Right lobe of liver (tissue), 4 donors: ENCODE results near the gene PNPLA5.

Experiments
- CTCF ChIP-seq, 4 donors: fragments of 200-600 bp in 3 of 4; fragments of 450-650 bp in 1 of 4; IDR thresholded peaks; one replicate each; pipeline versions ENCODE4 v1.5.1 to v1.8.0; 2016 to 2022; ENCODE audit warnings: antibody characterized with exemption in 4 of 4, mild to moderate bottlenecking in 2 of 4
- POLR2A ChIP-seq: fragments of 450-650 bp; IDR thresholded peaks from one replicate; pipeline ENCODE4 v1.6.1; 2017; ENCODE audit warnings: antibody characterized with exemption, mild to moderate bottlenecking
- donor health status: DM: no; HTN: no; CAD: no.
- donor health status: DM: no; HTN: no; CAD: no.
- donor health status: DM: no; HTN: yes; CAD: no.

GRCh38 chr22:43883719-43884415 is 7.9 kb downstream of the PNPLA5 start:
- TF ChIP-seq CTCF (IDR thresholded peaks at IDR 0.05) (no peak), POLR2A (no peak)
